Endothelial cell of umbilical vein (primary cell): ENCODE results near the gene CREBZF. TPM values are rescaled to one million over a fixed set of nuclear protein-coding genes. Genes with fewer than 3 reads are reported as not detected.

Experiments used
- BruUV-seq: library from RNA; stranded (reverse); fragments of 400-500 nt; replicated peaks from 2 replicates; lab custom pipeline; 2021; lab: Mats Ljungman, UMichigan
- CTCF ChIA-PET: fragments of 300-600, 350-600 bp; sonication (Branson Sonifier 250); formaldehyde crosslinking; loops from one replicate; lab custom pipeline; 2021; ENCODE audit warnings: antibody characterized with exemption, inconsistent platforms; lab: Charles Lee
- POLR2A ChIA-PET: fragments of 300-600, 350-600 bp; sonication (Branson Sonifier 250); formaldehyde crosslinking; loops from one replicate; lab custom pipeline; 2021; ENCODE audit warnings: antibody characterized with exemption, inconsistent platforms; lab: Charles Lee
- DNase-seq: peaks from one replicate; pipeline ENCODE4 v3.0.0-alpha.2; 2011; ENCODE audit warnings: low read depth, low spot score
- FAIRE-seq: peaks from 2 replicates; lab custom pipeline; 2011; peaks lifted over from hg19 to GRCh38; lab: Jason Lieb, UNC
- H2AFZ ChIP-seq: 2 replicates; pipeline ENCODE4 v1.6.0; 2012; ENCODE audit warnings: low read depth, low read length, control low read depth, inconsistent platforms
- H3K27ac ChIP-seq: 2 replicates; pipeline ENCODE4 v1.5.1; 2011; ENCODE audit warnings: low read depth, mild to moderate bottlenecking, control low read depth, low read length, moderate library complexity; ENCODE audit not compliant: insufficient read depth
- H3K27me3 ChIP-seq, 2 experiments: 2 replicates each; pipeline versions ENCODE4 v1.6.0 to v1.6.1; 2011; ENCODE audit warnings: low read length in 2 of 2, mixed read lengths in 1 of 2; ENCODE audit not compliant: control insufficient read depth in 2 of 2, insufficient read depth in 2 of 2
- H3K36me3 ChIP-seq, 2 experiments: 2 replicates in 1 of 2; 3 replicates in 1 of 2; pipeline ENCODE4 v1.5.1; 2011; ENCODE audit warnings: low read length in 2 of 2, mild to moderate bottlenecking in 1 of 2, moderate library complexity in 1 of 2; ENCODE audit not compliant: control insufficient read depth in 2 of 2, insufficient read depth in 2 of 2; ENCODE audit errors: extremely low read depth in 1 of 2
- H3K4me1 ChIP-seq: 3 replicates; pipeline ENCODE4 v1.5.1; 2011; ENCODE audit warnings: mild to moderate bottlenecking, low read length; ENCODE audit not compliant: control insufficient read depth, insufficient read depth; ENCODE audit errors: extremely low read depth
- H3K4me2 ChIP-seq: 2 replicates; pipeline ENCODE4 v1.6.1; 2011; ENCODE audit warnings: low read length, control low read depth, mixed read lengths; ENCODE audit not compliant: insufficient read depth
- H3K4me3 ChIP-seq, 3 experiments: fragments of 200-600 bp in 1 of 3; sonication (generic), shearing (Covaris generic) in 1 of 3; replicated peaks in 1 of 3; 2 replicates each; pipeline ENCODE4 v1.5.1; 2011 to 2016; ENCODE audit warnings: control low read depth in 3 of 3, low read length in 3 of 3, mild to moderate bottlenecking in 2 of 3, inconsistent platforms in 1 of 3, low read depth in 1 of 3, moderate library complexity in 1 of 3; ENCODE audit not compliant: insufficient read depth in 1 of 3
- H3K79me2 ChIP-seq: 2 replicates; pipeline ENCODE4 v1.6.0; 2012; ENCODE audit warnings: low read length, inconsistent platforms; ENCODE audit not compliant: control insufficient read depth, insufficient read depth
- H3K9ac ChIP-seq: replicated peaks from 2 replicates; pipeline ENCODE3; 2011; ENCODE audit warnings: low read length, control low read depth; ENCODE audit not compliant: insufficient read depth; ENCODE audit errors: extremely low read depth
- H3K9me1 ChIP-seq: replicated peaks from 3 replicates; pipeline ENCODE4 v1.6.0; 2011; ENCODE audit warnings: mild to moderate bottlenecking, low read length; ENCODE audit not compliant: control insufficient read depth, insufficient read depth; ENCODE audit errors: extremely low read depth
- H3K9me3 ChIP-seq: replicated peaks from 2 replicates; pipeline ENCODE4 v1.5.1; 2012; ENCODE audit warnings: low read length, inconsistent platforms; ENCODE audit not compliant: control insufficient read depth, insufficient read depth
- H4K20me1 ChIP-seq: replicated peaks from 2 replicates; pipeline ENCODE3; 2011; ENCODE audit warnings: mild to moderate bottlenecking, low read length; ENCODE audit not compliant: control insufficient read depth, insufficient read depth; ENCODE audit errors: extremely low read depth
- MYC ChIP-seq: IDR thresholded peaks from one replicate; pipeline ENCODE4 v1.6.1; 2011; ENCODE audit warnings: mild to moderate bottlenecking, low read depth, low read length
- POLR2AphosphoS5 ChIP-seq: IDR thresholded peaks from 2 replicates; pipeline ENCODE4 v1.6.1; 2012; ENCODE audit warnings: low read depth, mild to moderate bottlenecking, control low read depth, low read length, moderate library complexity; ENCODE audit not compliant: insufficient read depth
- dilution Hi-C: fragments of 300-500 bp; cut with MboI; formaldehyde crosslinking; loops from one replicate; pipeline ENCODE4 v1.15.0; 2019; ENCODE audit warnings: low sequenced_read_pairs; ENCODE audit not compliant: extremely low pct_ligation_motif_present
- intact Hi-C: fragments of 100-400 bp; cut with micrococcal nuclease; formaldehyde crosslinking; loops from one replicate; pipeline ENCODE4 v1.10.0; 2022
- polyA plus RNA-seq, 4 experiments: library from polyadenylated mRNA; depleted of rRNA in 3 of 4; stranded (reverse) in 3 of 4; unstranded in 1 of 4; fragments of >200 nt; gene quantifications; 2 replicates each; pipeline versions ENCODE4 v1.2.1 to v1.2.3, GENCODE V29; 2011 to 2012; ENCODE audit warnings: missing spikeins in 1 of 4
- total RNA-seq: library from RNA; stranded (reverse); gene quantifications from 2 replicates; pipeline ENCODE4 v1.2.3, GENCODE V29; 2021
- TF ChIP-seq, protein P1 (sequence below), 2 donors: IDR thresholded peaks; 1 replicate in 1 of 2; 2 replicates in 1 of 2; pipeline ENCODE4 v1.5.1; 2011; ENCODE audit warnings: low read length in 2 of 2, mild to moderate bottlenecking in 2 of 2, moderate library complexity in 2 of 2, control low read depth in 1 of 2, inconsistent platforms in 1 of 2, low read depth in 1 of 2; ENCODE audit not compliant: insufficient read depth in 1 of 2; ENCODE audit errors: extremely low read depth in 1 of 2

The CREBZF gene
- total and polyA plus RNA-seq, 2 donors (not counting 3 experiments of a cell fraction or from before 2014, with no cell fraction given), result 15.5 to 35.5 TPM

GRCh38 chr11:85694385-85694980 lies 29.6 kb upstream of the CREBZF start:
- H4K20me1 ChIP-seq, result no peaks in the 10 kb centered on the region
- POLR2A ChIA-PET, result no interaction called here
- TF ChIP-seq, protein P1, sequence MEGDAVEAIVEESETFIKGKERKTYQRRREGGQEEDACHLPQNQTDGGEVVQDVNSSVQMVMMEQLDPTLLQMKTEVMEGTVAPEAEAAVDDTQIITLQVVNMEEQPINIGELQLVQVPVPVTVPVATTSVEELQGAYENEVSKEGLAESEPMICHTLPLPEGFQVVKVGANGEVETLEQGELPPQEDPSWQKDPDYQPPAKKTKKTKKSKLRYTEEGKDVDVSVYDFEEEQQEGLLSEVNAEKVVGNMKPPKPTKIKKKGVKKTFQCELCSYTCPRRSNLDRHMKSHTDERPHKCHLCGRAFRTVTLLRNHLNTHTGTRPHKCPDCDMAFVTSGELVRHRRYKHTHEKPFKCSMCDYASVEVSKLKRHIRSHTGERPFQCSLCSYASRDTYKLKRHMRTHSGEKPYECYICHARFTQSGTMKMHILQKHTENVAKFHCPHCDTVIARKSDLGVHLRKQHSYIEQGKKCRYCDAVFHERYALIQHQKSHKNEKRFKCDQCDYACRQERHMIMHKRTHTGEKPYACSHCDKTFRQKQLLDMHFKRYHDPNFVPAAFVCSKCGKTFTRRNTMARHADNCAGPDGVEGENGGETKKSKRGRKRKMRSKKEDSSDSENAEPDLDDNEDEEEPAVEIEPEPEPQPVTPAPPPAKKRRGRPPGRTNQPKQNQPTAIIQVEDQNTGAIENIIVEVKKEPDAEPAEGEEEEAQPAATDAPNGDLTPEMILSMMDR (IDR thresholded peaks at IDR 0.05; ENCODE audit: extremely low read depth in 1 of 2, insufficient read depth in 1 of 2, low read depth in 1 of 2, low read length in 2 of 2), result peak; percentile 29 to 43
- no peak for TF ChIP-seq MYC
- TF ChIP-seq POLR2AphosphoS5, result no peak
- no peak overlapping the region for H3K4me3 ChIP-seq
- peak; percentile 63 for FAIRE-seq
- no peaks in the 10 kb centered on the region for H3K9me1 ChIP-seq
- H2AFZ ChIP-seq, result no peak overlapping the region
- H3K4me2 ChIP-seq, result no peak overlapping the region
- H3K27ac ChIP-seq, result no peak overlapping the region
- DNase-seq, result peak; percentile 66
- BruUV-seq, result no TSS peak
- no peaks in the 10 kb centered on the region for H3K36me3 ChIP-seq
- dilution Hi-C loops, result no loop called here
- H3K4me1 ChIP-seq, result no peaks in the 10 kb centered on the region
- no peaks in the 10 kb centered on the region for H3K79me2 ChIP-seq
- CTCF ChIA-PET, result interaction anchor here (0.7 to 5.4 kb wide), 16 partner anchors 9 to 170 kb away, joined by 3 to 29 read pairs (median 4); partner anchors contain the start of gene CCDC83
- peaks cover 8 to 10% of the 10 kb centered on the region in 2 experiments for H3K27me3 ChIP-seq
- intact Hi-C loops, result loop anchor here (1.0 to 10.0 kb wide), 4 partner anchors 117 to 250 kb away; partner anchors contain the start of gene SYTL2
- H3K9ac ChIP-seq, result no peak overlapping the region
- no peaks in the 10 kb centered on the region for H3K9me3 ChIP-seq
